Activated CD4-positive, alpha-beta T cell treated with anti-CD3 and anti-CD28 coated beads for 1 hour (primary cell): ENCODE results near the gene RNF148.

ENCODE experiments used
- DNase-seq: peaks from one replicate; pipeline ENCODE4 v3.0.0-alpha.2; 2020

RNF148 gene

GRCh38 chr7:122702872-122703510 is at the start of gene RNF148:
Gene RNF148 (minus strand): TSS chr7:122702922. CDS start chr7:122702750, 172 bp downstream.
- DNase-seq: no peak

- no peak for DNase-seq
Observed at GRCh38 chr7:122750389-122750788, 47.7 kb upstream of the RNF148 start.

GRCh38 chr7:122748195-122748594 is 45.5 kb upstream of the RNF148 start:
- no peak for DNase-seq

GRCh38 chr7:122746948-122747347 is 44.2 kb upstream of the RNF148 start:
- no peak for DNase-seq

- no peak for DNase-seq
Observed at GRCh38 chr7:122743211-122743610, 40.5 kb upstream of the RNF148 start.

GRCh38 chr7:122738947-122739346 is 36.2 kb upstream of the RNF148 start:
- DNase-seq: no peak

GRCh38 chr7:122736183-122736582 is 33.5 kb upstream of the RNF148 start:
- DNase-seq: no peak

- no peak for DNase-seq
Observed at GRCh38 chr7:122727759-122728158, 25.0 kb upstream of the RNF148 start.

GRCh38 chr7:122727354-122727753 is 24.6 kb upstream of the RNF148 start:
- no peak for DNase-seq

- no peak for DNase-seq
Observed at GRCh38 chr7:122726881-122727280, 24.2 kb upstream of the RNF148 start.

GRCh38 chr7:122724366-122724765 is 21.6 kb upstream of the RNF148 start:
- no peak for DNase-seq

GRCh38 chr7:122719010-122719578 is 16.4 kb upstream of the RNF148 start:
- no peak for DNase-seq

- no peak for DNase-seq
Observed at GRCh38 chr7:122717356-122718089, 14.8 kb upstream of the RNF148 start.

GRCh38 chr7:122715183-122715582 is 12.5 kb upstream of the RNF148 start:
- no peak for DNase-seq

- DNase-seq: no peak
Observed at GRCh38 chr7:122710916-122711315, 8.2 kb upstream of the RNF148 start.

GRCh38 chr7:122709930-122710646 is 7.4 kb upstream of the RNF148 start:
- no peak for DNase-seq

- no peak for DNase-seq
Observed at GRCh38 chr7:122706836-122707235, 4.1 kb upstream of the RNF148 start.

- DNase-seq: no peak
Observed at GRCh38 chr7:122699017-122699416, 3.7 kb downstream of the RNF148 start, which contains the start of gene RNF133. Gene RNF133 (minus strand): TSS chr7:122699117. CDS start chr7:122698918, 199 bp downstream.

- DNase-seq: no peak
Observed at GRCh38 chr7:122695816-122696215, 6.9 kb downstream of the RNF148 start.

- no peak for DNase-seq
Observed at GRCh38 chr7:122694697-122695096, 8.0 kb downstream of the RNF148 start.

GRCh38 chr7:122692769-122693309 is 9.9 kb downstream of the RNF148 start:
- DNase-seq: no peak

- DNase-seq: no peak
Observed at GRCh38 chr7:122691569-122692235, 11.0 kb downstream of the RNF148 start.
